NCI-H2107 treated with DMSO at 0.1 percent for 48 hours (cell line): ENCODE measurements around the gene ZNF665.
"Not testable (repeated sequence)": the region's sequence is repeated elsewhere in the genome, so short reads cannot be mapped to it uniquely, and the experiment has no call there.

Experiments
- DNase-seq: peaks from one replicate; lab custom pipeline; 2025; ENCODE audit not compliant: unreplicated experiment; lab: John Stamatoyannopoulos, UW

Gene ZNF665

GRCh38 chr19:53158119-53158656 lies 35.0 kb downstream of the ZNF665 start:
- no peak for DNase-seq

GRCh38 chr19:53157626-53158025 lies 35.5 kb downstream of the ZNF665 start:
- no peak for DNase-seq

GRCh38 chr19:53156850-53157249 lies 36.3 kb downstream of the ZNF665 start:
- DNase-seq = no peak

- no peak for DNase-seq
Measured at GRCh38 chr19:53147645-53148044, 45.5 kb downstream of the ZNF665 start.

GRCh38 chr19:53140351-53140750 lies 52.8 kb downstream of the ZNF665 start:
- DNase-seq = no peak

GRCh38 chr19:53136432-53136831 lies 56.7 kb downstream of the ZNF665 start:
- DNase-seq = no peak

- DNase-seq = no peak
Measured at GRCh38 chr19:53132141-53132991, 60.8 kb downstream of the ZNF665 start, which contains the start of gene ZNF415. Gene ZNF415, minus strand, starts transcription at chr19:53132910. Its CDS starts 10,234 bp downstream, at chr19:53122676.

- no peak for DNase-seq
Measured at GRCh38 chr19:53131727-53132126, 61.4 kb downstream of the ZNF665 start.

GRCh38 chr19:53131085-53131590 lies 62.0 kb downstream of the ZNF665 start:
- DNase-seq = no peak

GRCh38 chr19:53130506-53130905 lies 62.7 kb downstream of the ZNF665 start:
- no peak for DNase-seq

- not testable (repeated sequence) for DNase-seq
Measured at GRCh38 chr19:53126733-53127526, 66.2 kb downstream of the ZNF665 start.

GRCh38 chr19:53123400-53123799 lies 69.8 kb downstream of the ZNF665 start:
- DNase-seq = no peak
